Liver (tissue), 3 donors: ENCODE results near the gene SEC24C.

Experiments
- EGR1 ChIP-seq, 2 donors: IDR thresholded peaks; 2 replicates each; pipeline ENCODE4 v1.6.1; 2016 to 2018; ENCODE audit warnings: antibody characterized with exemption in 2 of 2, low read depth in 2 of 2
- GABPA ChIP-seq, 2 donors: IDR thresholded peaks in 1 of 2; conservative IDR thresholded peaks in 1 of 2; 2 replicates each; pipeline ENCODE4 v1.6.1; 2016; ENCODE audit warnings: antibody characterized with exemption in 2 of 2, mild to moderate bottlenecking in 1 of 2, moderate library complexity in 1 of 2
- JUND ChIP-seq, 2 donors: IDR thresholded peaks; 2 replicates each; pipeline ENCODE4 v1.6.1; 2016; ENCODE audit warnings: antibody characterized with exemption in 2 of 2
- RAD21 ChIP-seq, 2 donors: IDR thresholded peaks; 2 replicates each; pipeline ENCODE4 v1.6.1; 2016; ENCODE audit warnings: antibody characterized with exemption in 2 of 2, mild to moderate bottlenecking in 2 of 2
- RXRA ChIP-seq, 2 donors: IDR thresholded peaks; 2 replicates each; pipeline ENCODE4 v1.6.1; 2017 to 2018; ENCODE audit warnings: antibody characterized with exemption in 2 of 2, mild to moderate bottlenecking in 1 of 2
- SP1 ChIP-seq: IDR thresholded peaks from 2 replicates; pipeline ENCODE4 v1.6.1; 2018; ENCODE audit warnings: antibody characterized with exemption, mild to moderate bottlenecking
- TF ChIP-seq, protein P1 (sequence below): fragments of 150-350 bp; IDR thresholded peaks from 2 replicates; pipeline ENCODE4 v1.5.1; 2017; ENCODE audit warnings: improper control_type of control experiment, low read depth, low read length; ENCODE audit not compliant: missing input control
- TF ChIP-seq, protein P2 (sequence below): IDR thresholded peaks from 2 replicates; pipeline ENCODE4 v1.6.1; 2016; ENCODE audit warnings: antibody characterized with exemption
- TF ChIP-seq, protein P3 (sequence below): IDR thresholded peaks from 2 replicates; pipeline ENCODE4 v1.6.1; 2016; ENCODE audit warnings: antibody characterized with exemption
- TF ChIP-seq, protein P4 (sequence below): IDR thresholded peaks from 2 replicates; pipeline ENCODE4 v1.6.1; 2016; ENCODE audit warnings: antibody characterized with exemption, mild to moderate bottlenecking
- TF ChIP-seq, protein P5 (sequence below): IDR thresholded peaks from 2 replicates; pipeline ENCODE4 v1.6.1; 2016; ENCODE audit warnings: antibody characterized with exemption
- donor health status: healthy.
- donor health status: healthy.

DNA sequence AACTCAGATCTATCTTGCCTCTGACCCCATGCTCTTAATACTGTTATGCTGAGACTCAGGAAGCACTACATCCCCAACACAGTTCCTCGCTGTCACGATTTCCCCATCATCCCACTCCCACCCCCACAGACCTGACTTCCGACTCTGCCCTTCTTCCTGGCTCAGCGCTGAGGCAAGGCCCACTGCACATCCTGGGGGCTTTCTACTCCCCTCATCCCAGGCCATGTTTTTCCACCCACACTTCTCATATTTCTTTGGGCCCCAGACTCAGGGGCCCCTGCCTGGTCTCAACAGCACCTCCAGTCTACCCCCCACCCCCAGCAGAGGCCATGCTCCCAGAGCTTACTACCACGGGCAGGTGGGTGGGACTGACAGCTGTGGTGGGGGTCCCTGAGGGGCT is 74.9 kb downstream of the SEC24C start:
- TF ChIP-seq, protein P1, sequence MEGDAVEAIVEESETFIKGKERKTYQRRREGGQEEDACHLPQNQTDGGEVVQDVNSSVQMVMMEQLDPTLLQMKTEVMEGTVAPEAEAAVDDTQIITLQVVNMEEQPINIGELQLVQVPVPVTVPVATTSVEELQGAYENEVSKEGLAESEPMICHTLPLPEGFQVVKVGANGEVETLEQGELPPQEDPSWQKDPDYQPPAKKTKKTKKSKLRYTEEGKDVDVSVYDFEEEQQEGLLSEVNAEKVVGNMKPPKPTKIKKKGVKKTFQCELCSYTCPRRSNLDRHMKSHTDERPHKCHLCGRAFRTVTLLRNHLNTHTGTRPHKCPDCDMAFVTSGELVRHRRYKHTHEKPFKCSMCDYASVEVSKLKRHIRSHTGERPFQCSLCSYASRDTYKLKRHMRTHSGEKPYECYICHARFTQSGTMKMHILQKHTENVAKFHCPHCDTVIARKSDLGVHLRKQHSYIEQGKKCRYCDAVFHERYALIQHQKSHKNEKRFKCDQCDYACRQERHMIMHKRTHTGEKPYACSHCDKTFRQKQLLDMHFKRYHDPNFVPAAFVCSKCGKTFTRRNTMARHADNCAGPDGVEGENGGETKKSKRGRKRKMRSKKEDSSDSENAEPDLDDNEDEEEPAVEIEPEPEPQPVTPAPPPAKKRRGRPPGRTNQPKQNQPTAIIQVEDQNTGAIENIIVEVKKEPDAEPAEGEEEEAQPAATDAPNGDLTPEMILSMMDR = no peak
- TF ChIP-seq, protein P2, sequence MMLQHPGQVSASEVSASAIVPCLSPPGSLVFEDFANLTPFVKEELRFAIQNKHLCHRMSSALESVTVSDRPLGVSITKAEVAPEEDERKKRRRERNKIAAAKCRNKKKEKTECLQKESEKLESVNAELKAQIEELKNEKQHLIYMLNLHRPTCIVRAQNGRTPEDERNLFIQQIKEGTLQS = no peak
- TF ChIP-seq RAD21 (IDR thresholded peaks at IDR 0.05) (no peak), SP1 (no peak), JUND (IDR thresholded peaks at IDR 0.05) (no peak), EGR1 (IDR thresholded peaks at IDR 0.05; ENCODE audit: low read depth in 2 of 2) (no peak), RXRA (IDR thresholded peaks at IDR 0.05) (no peak), GABPA (IDR thresholded peaks at IDR 0.05 in 1 of 2, conservative IDR thresholded peaks at IDR 0.05 in 1 of 2) (no peak)
- TF ChIP-seq, protein P3, sequence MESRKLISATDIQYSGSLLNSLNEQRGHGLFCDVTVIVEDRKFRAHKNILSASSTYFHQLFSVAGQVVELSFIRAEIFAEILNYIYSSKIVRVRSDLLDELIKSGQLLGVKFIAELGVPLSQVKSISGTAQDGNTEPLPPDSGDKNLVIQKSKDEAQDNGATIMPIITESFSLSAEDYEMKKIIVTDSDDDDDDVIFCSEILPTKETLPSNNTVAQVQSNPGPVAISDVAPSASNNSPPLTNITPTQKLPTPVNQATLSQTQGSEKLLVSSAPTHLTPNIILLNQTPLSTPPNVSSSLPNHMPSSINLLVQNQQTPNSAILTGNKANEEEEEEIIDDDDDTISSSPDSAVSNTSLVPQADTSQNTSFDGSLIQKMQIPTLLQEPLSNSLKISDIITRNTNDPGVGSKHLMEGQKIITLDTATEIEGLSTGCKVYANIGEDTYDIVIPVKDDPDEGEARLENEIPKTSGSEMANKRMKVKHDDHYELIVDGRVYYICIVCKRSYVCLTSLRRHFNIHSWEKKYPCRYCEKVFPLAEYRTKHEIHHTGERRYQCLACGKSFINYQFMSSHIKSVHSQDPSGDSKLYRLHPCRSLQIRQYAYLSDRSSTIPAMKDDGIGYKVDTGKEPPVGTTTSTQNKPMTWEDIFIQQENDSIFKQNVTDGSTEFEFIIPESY = no peak
- TF ChIP-seq, protein P4, sequence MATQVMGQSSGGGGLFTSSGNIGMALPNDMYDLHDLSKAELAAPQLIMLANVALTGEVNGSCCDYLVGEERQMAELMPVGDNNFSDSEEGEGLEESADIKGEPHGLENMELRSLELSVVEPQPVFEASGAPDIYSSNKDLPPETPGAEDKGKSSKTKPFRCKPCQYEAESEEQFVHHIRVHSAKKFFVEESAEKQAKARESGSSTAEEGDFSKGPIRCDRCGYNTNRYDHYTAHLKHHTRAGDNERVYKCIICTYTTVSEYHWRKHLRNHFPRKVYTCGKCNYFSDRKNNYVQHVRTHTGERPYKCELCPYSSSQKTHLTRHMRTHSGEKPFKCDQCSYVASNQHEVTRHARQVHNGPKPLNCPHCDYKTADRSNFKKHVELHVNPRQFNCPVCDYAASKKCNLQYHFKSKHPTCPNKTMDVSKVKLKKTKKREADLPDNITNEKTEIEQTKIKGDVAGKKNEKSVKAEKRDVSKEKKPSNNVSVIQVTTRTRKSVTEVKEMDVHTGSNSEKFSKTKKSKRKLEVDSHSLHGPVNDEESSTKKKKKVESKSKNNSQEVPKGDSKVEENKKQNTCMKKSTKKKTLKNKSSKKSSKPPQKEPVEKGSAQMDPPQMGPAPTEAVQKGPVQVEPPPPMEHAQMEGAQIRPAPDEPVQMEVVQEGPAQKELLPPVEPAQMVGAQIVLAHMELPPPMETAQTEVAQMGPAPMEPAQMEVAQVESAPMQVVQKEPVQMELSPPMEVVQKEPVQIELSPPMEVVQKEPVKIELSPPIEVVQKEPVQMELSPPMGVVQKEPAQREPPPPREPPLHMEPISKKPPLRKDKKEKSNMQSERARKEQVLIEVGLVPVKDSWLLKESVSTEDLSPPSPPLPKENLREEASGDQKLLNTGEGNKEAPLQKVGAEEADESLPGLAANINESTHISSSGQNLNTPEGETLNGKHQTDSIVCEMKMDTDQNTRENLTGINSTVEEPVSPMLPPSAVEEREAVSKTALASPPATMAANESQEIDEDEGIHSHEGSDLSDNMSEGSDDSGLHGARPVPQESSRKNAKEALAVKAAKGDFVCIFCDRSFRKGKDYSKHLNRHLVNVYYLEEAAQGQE = no peak
- TF ChIP-seq, protein P5, sequence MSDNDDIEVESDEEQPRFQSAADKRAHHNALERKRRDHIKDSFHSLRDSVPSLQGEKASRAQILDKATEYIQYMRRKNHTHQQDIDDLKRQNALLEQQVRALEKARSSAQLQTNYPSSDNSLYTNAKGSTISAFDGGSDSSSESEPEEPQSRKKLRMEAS = no peak
